H9 (cell line): ENCODE measurements around the gene CTU2. TPM values are rescaled to one million over a fixed set of nuclear protein-coding genes. Genes with fewer than 3 reads are reported as not detected.

Experiments used
- DNase-seq: peaks from one replicate; pipeline ENCODE4 v3.0.0-alpha.2; 2017
- H2AFZ ChIP-seq: one replicate; pipeline ENCODE4 v1.6.1; 2013; ENCODE audit warnings: mild to moderate bottlenecking, low read length, control low read depth, moderate library complexity
- H2AK5ac ChIP-seq: 2 replicates; pipeline ENCODE4 v1.6.1; 2013; ENCODE audit warnings: low read length, control low read depth, mixed read lengths; ENCODE audit not compliant: insufficient read length
- H2BK120ac ChIP-seq: one replicate; pipeline ENCODE4 v1.6.1; 2013; ENCODE audit warnings: low read depth, mild to moderate bottlenecking, low read length, control low read depth, inconsistent platforms; ENCODE audit not compliant: poor library complexity, severe bottlenecking
- H2BK12ac ChIP-seq: 2 replicates; pipeline ENCODE4 v1.6.1; 2013; ENCODE audit warnings: low read length, control low read depth, mixed read lengths, low read depth; ENCODE audit not compliant: insufficient read length
- H2BK15ac ChIP-seq: 2 replicates; pipeline ENCODE4 v1.6.1; 2013; ENCODE audit warnings: low read depth, low read length, control low read depth
- H2BK20ac ChIP-seq: one replicate; pipeline ENCODE4 v1.6.1; 2013; ENCODE audit warnings: low read depth, mild to moderate bottlenecking, low read length, control low read depth, inconsistent platforms; ENCODE audit not compliant: poor library complexity, severe bottlenecking
- H2BK5ac ChIP-seq: 2 replicates; pipeline ENCODE4 v1.6.1; 2013; ENCODE audit warnings: low read length, control low read depth, mixed read lengths; ENCODE audit not compliant: insufficient read length
- H3K14ac ChIP-seq: 2 replicates; pipeline ENCODE4 v1.6.1; 2013; ENCODE audit warnings: low read length, control low read depth; ENCODE audit not compliant: insufficient read depth
- H3K18ac ChIP-seq: 2 replicates; pipeline ENCODE4 v1.6.1; 2013; ENCODE audit warnings: low read depth, mild to moderate bottlenecking, mixed read lengths, low read length, control low read depth; ENCODE audit not compliant: insufficient read length
- H3K23ac ChIP-seq: 2 replicates; pipeline ENCODE4 v1.6.1; 2013; ENCODE audit warnings: low read length, control low read depth, mixed read lengths, low read depth; ENCODE audit not compliant: insufficient read length
- H3K23me2 ChIP-seq: 2 replicates; pipeline ENCODE4 v1.6.1; 2013; ENCODE audit warnings: low read depth, mild to moderate bottlenecking, mixed read lengths, low read length, control low read depth; ENCODE audit not compliant: insufficient read length, poor library complexity, severe bottlenecking
- H3K27ac ChIP-seq: 2 replicates; pipeline ENCODE4 v1.5.1; 2013; ENCODE audit warnings: low read length, control low read depth, mixed read lengths, low read depth; ENCODE audit not compliant: insufficient read length
- H3K27me3 ChIP-seq: 2 replicates; pipeline ENCODE4 v1.6.1; 2013; ENCODE audit warnings: low read length, control low read depth, inconsistent platforms; ENCODE audit not compliant: insufficient read depth
- H3K4ac ChIP-seq: 2 replicates; pipeline ENCODE4 v1.6.1; 2013; ENCODE audit warnings: low read depth, mild to moderate bottlenecking, control low read depth, inconsistent platforms, low read length, moderate library complexity
- H3K4me1 ChIP-seq: 2 replicates; pipeline ENCODE4 v1.6.1; 2013; ENCODE audit warnings: low read length, control low read depth, inconsistent platforms; ENCODE audit not compliant: insufficient read depth
- H3K4me2 ChIP-seq: 2 replicates; pipeline ENCODE4 v1.6.1; 2013; ENCODE audit warnings: low read length, control low read depth, mixed read lengths; ENCODE audit not compliant: insufficient read length, insufficient read depth
- H3K56ac ChIP-seq: 2 replicates; pipeline ENCODE4 v1.6.1; 2013; ENCODE audit warnings: low read depth, mild to moderate bottlenecking, mixed read lengths, low read length, control low read depth; ENCODE audit not compliant: insufficient read length
- H3K79me1 ChIP-seq: 2 replicates; pipeline ENCODE4 v1.6.1; 2013; ENCODE audit warnings: low read depth, mild to moderate bottlenecking, moderate library complexity, low read length, control low read depth, inconsistent platforms; ENCODE audit not compliant: insufficient read depth, poor library complexity, severe bottlenecking
- H3K79me2 ChIP-seq: 2 replicates; pipeline ENCODE4 v1.6.1; 2013; ENCODE audit warnings: low read length, control low read depth, inconsistent platforms; ENCODE audit not compliant: insufficient read depth
- H3K9ac ChIP-seq: 2 replicates; pipeline ENCODE4 v1.6.1; 2013; ENCODE audit warnings: low read length, control low read depth, mixed read lengths; ENCODE audit not compliant: insufficient read length; ENCODE audit errors: extremely low read depth
- H3K9me3 ChIP-seq: one replicate; pipeline ENCODE4 v1.6.1; 2013; ENCODE audit warnings: low read depth, low read length, inconsistent platforms; ENCODE audit not compliant: control insufficient read depth
- H3T11ph ChIP-seq: one replicate; pipeline ENCODE4 v1.6.1; 2013; ENCODE audit warnings: mild to moderate bottlenecking, low read length, control low read depth, inconsistent platforms
- H4K20me1 ChIP-seq: one replicate; pipeline ENCODE4 v1.6.1; 2013; ENCODE audit not compliant: control insufficient read depth, insufficient read length, insufficient read depth
- H4K5ac ChIP-seq: 2 replicates; pipeline ENCODE4 v1.6.1; 2013; ENCODE audit warnings: low read depth, mild to moderate bottlenecking, mixed read lengths, low read length, control low read depth; ENCODE audit not compliant: insufficient read length
- H4K8ac ChIP-seq: replicated peaks from 2 replicates; pipeline ENCODE4 v1.6.1; 2013; ENCODE audit warnings: low read length, control low read depth, mixed read lengths, low read depth; ENCODE audit not compliant: insufficient read length
- H4K91ac ChIP-seq: 2 replicates; pipeline ENCODE4 v1.6.1; 2013; ENCODE audit warnings: low read depth, mild to moderate bottlenecking, moderate library complexity, mixed read lengths, low read length, control low read depth; ENCODE audit not compliant: insufficient read length
- H3K27ac Mint-ChIP-seq, 3 experiments: 2 replicates in 2 of 3; 3 replicates in 1 of 3; pipeline ENCODE4 v1.8.0; 2020 to 2021; ENCODE audit warnings: mixed read lengths in 3 of 3, mild to moderate bottlenecking in 1 of 3, moderate library complexity in 1 of 3
- H3K27me3 Mint-ChIP-seq: 2 replicates; pipeline ENCODE4 v1.8.0; 2021; ENCODE audit warnings: low read depth, mild to moderate bottlenecking, moderate library complexity, mixed read lengths
- H3K36me3 Mint-ChIP-seq, 3 experiments: 2 replicates in 2 of 3; 3 replicates in 1 of 3; pipeline ENCODE4 v1.8.0; 2020 to 2021; ENCODE audit warnings: low read depth in 3 of 3, mixed read lengths in 3 of 3; ENCODE audit not compliant: insufficient read depth in 1 of 3
- H3K4me1 Mint-ChIP-seq, 2 experiments: 2 replicates each; pipeline ENCODE4 v1.8.0; 2020; ENCODE audit warnings: mixed read lengths in 2 of 2
- H3K4me3 Mint-ChIP-seq, 2 experiments: 2 replicates in 1 of 2; 3 replicates in 1 of 2; pipeline ENCODE4 v1.8.0; 2020 to 2021; ENCODE audit warnings: mild to moderate bottlenecking in 2 of 2, mixed read lengths in 2 of 2, moderate library complexity in 1 of 2
- H3K9me3 Mint-ChIP-seq, 2 experiments: 2 replicates in 1 of 2; 3 replicates in 1 of 2; pipeline ENCODE4 v1.8.0; 2020; ENCODE audit warnings: mild to moderate bottlenecking in 2 of 2, mixed read lengths in 2 of 2, moderate library complexity in 1 of 2
- WGBS: extraction: QIAGEN DNeasy Blood & Tissue Kit; methylation state at CpG from one replicate; pipeline ENCODE4 v1.1.7; 2013; ENCODE audit warnings: missing lambda C conversion rate, low lambda C conversion rate, mixed read lengths; ENCODE audit not compliant: insufficient read length; ENCODE audit errors: extremely low coverage; 5-methylcytosine and 5-hydroxymethylcytosine counted together
- total RNA-seq: library from RNA; stranded (reverse); gene quantifications from 2 replicates; pipeline ENCODE4 v1.2.1, GENCODE V29; 2021
- TF ChIP-seq, protein P1 (sequence below): fragments of 200-600 bp; sonication (generic); conservative IDR thresholded peaks from 3 replicates; pipeline ENCODE4 v1.8.0; 2021; ENCODE audit warnings: antibody characterized with exemption, mild to moderate bottlenecking

The CTU2 gene
- total RNA-seq, 1 experiment from 2014 or later, result 32.8 TPM

- Histone ChIP-seq H2BK5ac (no peak overlapping the region), H2BK20ac (no peak overlapping the region), H3K23ac (no peak overlapping the region), H3T11ph (no peak overlapping the region), H2BK120ac (no peak overlapping the region), H2BK15ac (no peak overlapping the region), H4K20me1 (no peaks in the 10 kb centered on the region), H4K8ac (no peak overlapping the region), H3K18ac (no peak overlapping the region), H3K9me3 (no peaks in the 10 kb centered on the region), H4K5ac (no peak overlapping the region), H3K4me1 (peaks cover 4% of the 10 kb centered on the region; the same call in 1 of the 2 replicates), H3K27ac (no peak overlapping the region), H4K91ac (no peak overlapping the region), H3K27me3 (no peaks in the 10 kb centered on the region), H2AK5ac (no peak overlapping the region), H2BK12ac (no peak overlapping the region), H3K23me2 (peaks cover 9% of the 10 kb centered on the region), H3K14ac (no peak overlapping the region), H3K79me2 (peaks cover 3% of the 10 kb centered on the region; the same call in 1 of the 2 replicates), H3K4me2 (no peak overlapping the region), H3K9ac (no peak overlapping the region), H2AFZ (no peak overlapping the region), H3K4ac (no peak overlapping the region), H3K79me1 (peaks cover 7% of the 10 kb centered on the region), H3K56ac (no peak overlapping the region)
- DNase-seq, result no peak
- no CpG with 5 or more reads among the region's 31 CpGs for WGBS
- Mint-ChIP-seq H3K4me3 (no peak overlapping the region; a peak in 1 of 5 replicates), H3K27ac (peak overlapping the region in 1 of 3 experiments; percentile 68; a peak in 2 of 7 replicates), H3K4me1 (peaks cover 16 to 17% of the 10 kb centered on the region in 2 experiments), H3K36me3 (peaks cover 2 to 13% (median 7%) of the 10 kb centered on the region in 3 experiments; a peak in 4 of 7 replicates), H3K27me3 (no peaks in the 10 kb centered on the region), H3K9me3 (no peaks in the 10 kb centered on the region; a peak in 1 of 5 replicates)
- TF ChIP-seq, protein P1, sequence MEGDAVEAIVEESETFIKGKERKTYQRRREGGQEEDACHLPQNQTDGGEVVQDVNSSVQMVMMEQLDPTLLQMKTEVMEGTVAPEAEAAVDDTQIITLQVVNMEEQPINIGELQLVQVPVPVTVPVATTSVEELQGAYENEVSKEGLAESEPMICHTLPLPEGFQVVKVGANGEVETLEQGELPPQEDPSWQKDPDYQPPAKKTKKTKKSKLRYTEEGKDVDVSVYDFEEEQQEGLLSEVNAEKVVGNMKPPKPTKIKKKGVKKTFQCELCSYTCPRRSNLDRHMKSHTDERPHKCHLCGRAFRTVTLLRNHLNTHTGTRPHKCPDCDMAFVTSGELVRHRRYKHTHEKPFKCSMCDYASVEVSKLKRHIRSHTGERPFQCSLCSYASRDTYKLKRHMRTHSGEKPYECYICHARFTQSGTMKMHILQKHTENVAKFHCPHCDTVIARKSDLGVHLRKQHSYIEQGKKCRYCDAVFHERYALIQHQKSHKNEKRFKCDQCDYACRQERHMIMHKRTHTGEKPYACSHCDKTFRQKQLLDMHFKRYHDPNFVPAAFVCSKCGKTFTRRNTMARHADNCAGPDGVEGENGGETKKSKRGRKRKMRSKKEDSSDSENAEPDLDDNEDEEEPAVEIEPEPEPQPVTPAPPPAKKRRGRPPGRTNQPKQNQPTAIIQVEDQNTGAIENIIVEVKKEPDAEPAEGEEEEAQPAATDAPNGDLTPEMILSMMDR, result no peak
Measured at GRCh38 chr16:88702371-88703210, 3.7 kb upstream of the CTU2 start.
